NB4 (cell line): ENCODE measurements around the gene CBFA2T3.

Source experiments
- POLR2A ChIP-seq: IDR thresholded peaks from 2 replicates; pipeline ENCODE4 v1.6.1; 2011; ENCODE audit warnings: mild to moderate bottlenecking; ENCODE audit not compliant: insufficient read length; ENCODE audit errors: extremely low read depth
- TF ChIP-seq, protein P1 (sequence below): IDR thresholded peaks from one replicate; pipeline ENCODE4 v1.5.1; 2012; ENCODE audit warnings: low read depth, low read length

DNA sequence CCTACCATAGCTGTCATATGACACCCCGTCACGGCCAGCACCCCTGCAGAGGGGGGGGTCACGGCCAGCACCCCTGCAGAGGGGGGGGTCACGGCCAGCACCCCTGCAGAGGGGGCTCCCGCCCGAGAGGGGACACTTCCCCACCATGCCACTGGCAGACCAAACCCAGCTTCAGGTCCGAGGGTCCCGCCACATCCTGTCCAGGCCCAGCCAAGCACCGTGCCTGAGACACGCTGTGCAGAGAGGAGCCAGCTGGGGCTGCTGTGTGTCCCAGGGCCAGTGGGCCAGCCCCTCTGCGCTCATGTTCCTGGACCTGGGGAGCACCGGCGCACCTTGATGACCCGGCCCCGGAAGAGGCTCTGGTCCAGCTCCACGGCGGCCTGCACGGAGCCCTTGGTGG lies 112.5 kb downstream of the CBFA2T3 start:
- TF ChIP-seq, protein P1, sequence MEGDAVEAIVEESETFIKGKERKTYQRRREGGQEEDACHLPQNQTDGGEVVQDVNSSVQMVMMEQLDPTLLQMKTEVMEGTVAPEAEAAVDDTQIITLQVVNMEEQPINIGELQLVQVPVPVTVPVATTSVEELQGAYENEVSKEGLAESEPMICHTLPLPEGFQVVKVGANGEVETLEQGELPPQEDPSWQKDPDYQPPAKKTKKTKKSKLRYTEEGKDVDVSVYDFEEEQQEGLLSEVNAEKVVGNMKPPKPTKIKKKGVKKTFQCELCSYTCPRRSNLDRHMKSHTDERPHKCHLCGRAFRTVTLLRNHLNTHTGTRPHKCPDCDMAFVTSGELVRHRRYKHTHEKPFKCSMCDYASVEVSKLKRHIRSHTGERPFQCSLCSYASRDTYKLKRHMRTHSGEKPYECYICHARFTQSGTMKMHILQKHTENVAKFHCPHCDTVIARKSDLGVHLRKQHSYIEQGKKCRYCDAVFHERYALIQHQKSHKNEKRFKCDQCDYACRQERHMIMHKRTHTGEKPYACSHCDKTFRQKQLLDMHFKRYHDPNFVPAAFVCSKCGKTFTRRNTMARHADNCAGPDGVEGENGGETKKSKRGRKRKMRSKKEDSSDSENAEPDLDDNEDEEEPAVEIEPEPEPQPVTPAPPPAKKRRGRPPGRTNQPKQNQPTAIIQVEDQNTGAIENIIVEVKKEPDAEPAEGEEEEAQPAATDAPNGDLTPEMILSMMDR = no peak
- no peak for TF ChIP-seq POLR2A
